GM23248 (cell line): ENCODE results near the gene LSR.

Experiments used
- EZH2 ChIP-seq: fragments of 200-600 bp; sonication (generic); IDR thresholded peaks from 2 replicates; pipeline ENCODE4 v1.6.1; 2018; ENCODE audit warnings: antibody characterized with exemption, mild to moderate bottlenecking; ENCODE audit not compliant: insufficient read depth, poor library complexity, severe bottlenecking
- EZH2phosphoT487 ChIP-seq: fragments of 200-600 bp; sonication (generic); IDR thresholded peaks from 2 replicates; pipeline ENCODE4 v1.6.1; 2018; ENCODE audit warnings: antibody characterized with exemption, moderate library complexity, mild to moderate bottlenecking, low read depth; ENCODE audit not compliant: insufficient read depth

- no peak for TF ChIP-seq EZH2
- no peak for TF ChIP-seq EZH2phosphoT487
These were observed 2.7 kb downstream of the LSR start for GRCh38 chr19:35251456-35251855.
